SU-DHL-6 (cell line): Measurements from ENCODE around the gene PDHA1.

Experiments used
- EZH2phosphoT487 ChIP-seq: fragments of 200-600 bp; sonication (generic), shearing (Covaris generic); conservative IDR thresholded peaks from 2 replicates; pipeline ENCODE4 v1.6.1; 2018; ENCODE audit warnings: mild to moderate bottlenecking, antibody characterized with exemption, low read length, moderate library complexity, mixed read lengths
- TF ChIP-seq, protein P1 (sequence below): fragments of 200-600 bp; sonication (generic); IDR thresholded peaks from one replicate; pipeline ENCODE4 v1.5.1; 2017; ENCODE audit warnings: antibody characterized with exemption, mild to moderate bottlenecking, low read length, moderate library complexity; ENCODE audit not compliant: insufficient read depth, poor library complexity, severe bottlenecking

DNA sequence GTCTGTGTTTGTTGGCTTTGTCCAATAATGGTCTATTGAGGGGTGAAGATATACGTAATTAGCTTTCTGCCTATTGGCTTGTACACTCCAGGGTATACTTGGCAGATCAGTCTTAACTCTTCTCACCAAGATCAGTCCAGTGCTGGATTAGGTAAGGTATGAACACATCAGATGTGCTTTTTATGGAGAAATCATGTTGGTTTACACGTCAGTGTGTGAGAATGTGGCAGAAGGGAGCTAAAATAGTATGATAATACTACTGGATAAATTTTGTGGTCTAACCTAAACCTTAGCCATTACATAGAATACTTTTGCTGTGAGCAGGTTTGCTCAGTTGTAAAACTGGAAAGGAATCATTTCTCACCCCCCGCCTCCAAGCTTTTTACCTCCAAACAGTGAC is 4.2 kb downstream of the PDHA1 start:
- TF ChIP-seq, protein P1, sequence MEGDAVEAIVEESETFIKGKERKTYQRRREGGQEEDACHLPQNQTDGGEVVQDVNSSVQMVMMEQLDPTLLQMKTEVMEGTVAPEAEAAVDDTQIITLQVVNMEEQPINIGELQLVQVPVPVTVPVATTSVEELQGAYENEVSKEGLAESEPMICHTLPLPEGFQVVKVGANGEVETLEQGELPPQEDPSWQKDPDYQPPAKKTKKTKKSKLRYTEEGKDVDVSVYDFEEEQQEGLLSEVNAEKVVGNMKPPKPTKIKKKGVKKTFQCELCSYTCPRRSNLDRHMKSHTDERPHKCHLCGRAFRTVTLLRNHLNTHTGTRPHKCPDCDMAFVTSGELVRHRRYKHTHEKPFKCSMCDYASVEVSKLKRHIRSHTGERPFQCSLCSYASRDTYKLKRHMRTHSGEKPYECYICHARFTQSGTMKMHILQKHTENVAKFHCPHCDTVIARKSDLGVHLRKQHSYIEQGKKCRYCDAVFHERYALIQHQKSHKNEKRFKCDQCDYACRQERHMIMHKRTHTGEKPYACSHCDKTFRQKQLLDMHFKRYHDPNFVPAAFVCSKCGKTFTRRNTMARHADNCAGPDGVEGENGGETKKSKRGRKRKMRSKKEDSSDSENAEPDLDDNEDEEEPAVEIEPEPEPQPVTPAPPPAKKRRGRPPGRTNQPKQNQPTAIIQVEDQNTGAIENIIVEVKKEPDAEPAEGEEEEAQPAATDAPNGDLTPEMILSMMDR: no peak
- no peak for TF ChIP-seq EZH2phosphoT487
